Psoas muscle (tissue), 8 donors: ENCODE results near the gene GTF3C5. TPM values are rescaled to one million over a fixed set of nuclear protein-coding genes. Genes with fewer than 3 reads are reported as not detected.

Source experiments
- ATAC-seq, 4 donors: fragments of 200-7000 bp; cut with Tn5 transposase; one replicate each; pipeline ENCODE4 v1.9.1; 2020; ENCODE audit warnings: moderate library complexity in 3 of 4, mild to moderate bottlenecking in 2 of 4
- DNase-seq, 2 donors: peaks; one replicate each; pipeline ENCODE4 v3.0.0-alpha.2; 2020
- H3K27ac ChIP-seq: fragments of 200-600 bp; one replicate; pipeline ENCODE4 v1.8.0; 2022
- H3K27me3 ChIP-seq, 3 donors: fragments of 200-600 bp in 1 of 3; one replicate each; pipeline versions ENCODE4 v1.6.1 to v1.8.0; 2013 to 2022; ENCODE audit warnings: low read length in 2 of 3, mild to moderate bottlenecking in 2 of 3, moderate library complexity in 1 of 3; ENCODE audit not compliant: insufficient read depth in 3 of 3
- H3K36me3 ChIP-seq, 2 donors: fragments of 200-600 bp in 1 of 2; one replicate each; pipeline versions ENCODE4 v1.6.1 to v1.8.0; 2013 to 2022; ENCODE audit warnings: low read depth in 1 of 2, mild to moderate bottlenecking in 1 of 2, moderate library complexity in 1 of 2; ENCODE audit not compliant: insufficient read depth in 1 of 2
- H3K4me1 ChIP-seq: fragments of 200-600 bp; one replicate; pipeline ENCODE4 v1.8.0; 2022
- H3K4me3 ChIP-seq: fragments of 200-600 bp; one replicate; pipeline ENCODE4 v1.8.0; 2022; ENCODE audit warnings: mild to moderate bottlenecking
- H3K9me3 ChIP-seq: fragments of 200-600 bp; one replicate; pipeline ENCODE4 v1.8.0; 2022
- CTCF ChIP-seq: fragments of 200-600 bp; IDR thresholded peaks from one replicate; pipeline ENCODE4 v1.8.0; 2022; ENCODE audit warnings: antibody characterized with exemption
- WGBS, 3 donors: extraction: QIAGEN DNeasy Blood & Tissue Kit; methylation state at CpG; one replicate each; pipeline versions ENCODE4 v1.1.6 to v1.1.7; 2013; 5-methylcytosine and 5-hydroxymethylcytosine counted together
- intact Hi-C, 2 donors: fragments of 100-400 bp; cut with DNase I; formaldehyde crosslinking; loops; one replicate each; pipeline versions ENCODE4 v1.11.0 to v1.14.2; 2022
- polyA plus RNA-seq, 3 donors: library from polyadenylated mRNA; stranded (reverse); fragments of 200-250 nt; gene quantifications; one replicate each; pipeline ENCODE4 v1.2.3, GENCODE V29; 2013
- total RNA-seq, 4 donors: library from RNA; stranded (reverse); fragmentation: NEBNext Ultra II Directional in 2 of 4; extraction: Animal tissue kit (Norgen Biotek cat#: 25700) in 2 of 4; gene quantifications; one replicate each; pipeline versions ENCODE4 v1.2.1 to v1.2.4, GENCODE V29; 2021 to 2023
- donor health status: healthy with polysubstance abuse.
- donor health status: DM: no; HTN: no; CAD: no; lungs with moderate emphysema.
- donor health status: Bipolar disorder and iron deficiency.
- donor health status: healthy.
- donor health status: DM: yes; HTN: yes; CAD: no.
- donor health status: DM: no; HTN: no; CAD: no.
- donor health status: DM: no; HTN: no; CAD: no.
- donor health status: DM: yes; HTN: yes; CAD: no.

Gene GTF3C5
- total and polyA plus RNA-seq, 7 donors, result 34.6 to 70.8 (median 42.7) TPM

- H3K4me3 ChIP-seq, result peak overlapping the region; percentile 99
- H3K36me3 ChIP-seq, result peaks cover 0 to 11% of the 10 kb centered on the region in 2 donors
- no peak for DNase-seq
- no peaks in the 10 kb centered on the region for H3K9me3 ChIP-seq
- peak overlapping the region; percentile 86 for H3K27ac ChIP-seq
- H3K4me1 ChIP-seq, result peaks cover 41% of the 10 kb centered on the region
- TF ChIP-seq CTCF, result no peak
- 0 to 2% (median 1%) methylated on average over 16 of the region's 16 CpGs for WGBS, 3 donors
- no peak for ATAC-seq
- H3K27me3 ChIP-seq, result no peaks in the 10 kb centered on the region
- intact Hi-C loops, result loop anchor here (2.0 to 10.0 kb wide), 2 partner anchors 118 to 464 kb away; no protein-coding TSS in a partner anchor
Observed at GRCh38 chr9:133031130-133031422, 279 bp downstream of the GTF3C5 start.

GRCh38 chr9:133031496-133031911 is 707 bp downstream of the GTF3C5 start:
- no peaks in the 10 kb centered on the region for H3K27me3 ChIP-seq
- DNase-seq (no peak), ATAC-seq (no peak)
- peaks cover 44% of the 10 kb centered on the region for H3K4me1 ChIP-seq
- peak overlapping the region; percentile 86 for H3K27ac ChIP-seq
- H3K9me3 ChIP-seq, result no peaks in the 10 kb centered on the region
- no peak for TF ChIP-seq CTCF
- H3K4me3 ChIP-seq, result peak overlapping the region; percentile 99
- WGBS, 3 donors, result 54 to 68% (median 56%) methylated on average over 10 of the region's 10 CpGs
- H3K36me3 ChIP-seq, result peaks cover 0 to 11% of the 10 kb centered on the region in 2 donors
- intact Hi-C loops, result loop anchor here (2.0 to 10.0 kb wide), 2 partner anchors 117 to 463 kb away; no protein-coding TSS in a partner anchor

GRCh38 chr9:133032171-133032570 is 1.4 kb downstream of the GTF3C5 start:
- peaks cover 44% of the 10 kb centered on the region for H3K4me1 ChIP-seq
- no peaks in the 10 kb centered on the region for H3K27me3 ChIP-seq
- DNase-seq (no peak), ATAC-seq (no peak)
- peak overlapping the region; percentile 99 for H3K4me3 ChIP-seq
- no peak overlapping the region for H3K27ac ChIP-seq
- TF ChIP-seq CTCF, result no peak
- H3K36me3 ChIP-seq, result peaks cover 0 to 11% of the 10 kb centered on the region in 2 donors
- WGBS, 3 donors, result 83 to 90% (median 84%) methylated on average over 10 of the region's 10 CpGs
- intact Hi-C loops, result loop anchor here in 1 of 2 donors (10.0 kb wide), 1 partner anchor 463 kb away; no protein-coding TSS in a partner anchor
- no peaks in the 10 kb centered on the region for H3K9me3 ChIP-seq

- Histone ChIP-seq H3K4me3 (no peak overlapping the region), H3K4me1 (peaks cover 46% of the 10 kb centered on the region), H3K27me3 (no peaks in the 10 kb centered on the region), H3K9me3 (no peaks in the 10 kb centered on the region), H3K36me3 (peaks cover 0 to 11% of the 10 kb centered on the region in 2 donors), H3K27ac (no peak overlapping the region)
- no peak for TF ChIP-seq CTCF
- intact Hi-C loops, result loop anchor here in 1 of 2 donors (10.0 kb wide), 1 partner anchor 459 kb away; no protein-coding TSS in a partner anchor
- WGBS, 3 donors, result 33 to 44% (median 38%) methylated on average over 6 of the region's 6 CpGs
- DNase-seq (no peak), ATAC-seq (peak; percentile 45 to 76 (median 68))
Observed at GRCh38 chr9:133035669-133036068, 4.9 kb downstream of the GTF3C5 start.
